ENCODE measurements around the gene CLCN7. TPM values are rescaled to one million over a fixed set of nuclear protein-coding genes. Genes with fewer than 3 reads are reported as not detected.

CLCN7 gene
- total RNA-seq, 1 experiment from 2014 or later = 64.0 TPM

DNA sequence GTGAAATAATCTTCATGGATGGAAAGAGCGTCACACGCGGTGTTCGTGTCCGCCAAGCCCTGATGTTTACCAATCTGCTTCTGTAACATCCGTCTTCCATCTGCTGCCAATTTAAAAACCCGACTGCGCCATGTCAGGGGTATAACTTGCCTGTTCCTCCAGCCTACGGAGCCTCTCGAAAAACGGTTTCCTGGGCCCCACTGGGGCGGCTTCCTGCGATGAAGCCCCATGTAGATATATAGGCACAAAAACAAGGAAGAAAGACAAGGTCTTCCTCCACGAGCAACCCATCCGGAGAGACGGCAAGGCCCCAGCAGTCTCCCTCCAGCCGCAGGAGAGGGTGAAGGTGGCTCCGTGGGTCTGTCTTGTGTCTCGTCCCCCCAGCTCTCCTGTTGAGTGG, 13.8 kb upstream of the CLCN7 start, which contains the start of gene PTX4:
Gene PTX4 (minus strand): TSS at position 326 of the 400 bp plus-strand sequence. CDS start 35 bp downstream, at position 291.
- Histone ChIP-seq H2AFZ (ENCODE audit: low read depth, low read length, poor library complexity, severe bottlenecking) (no peak within 1 kb of the TSS), H3K9ac (ENCODE audit: low read length) (no peak within 1 kb of the TSS), H3K9me2 (ENCODE audit: insufficient read depth) (no peaks in the 10 kb centered on the region), H3K4me3 (replicated peaks in 1 of 2; ENCODE audit: low read depth in 1 of 2, low read length in 2 of 2) (no peak within 1 kb of the TSS), H3K9me3 (ENCODE audit: control insufficient read depth in 1 of 2, insufficient read depth in 1 of 2, low read depth in 1 of 2, low read length in 2 of 2) (no peaks in the 10 kb centered on the region), H3K4me2 (ENCODE audit: low read length) (no peak within 1 kb of the TSS), H3K36me3 (ENCODE audit: control insufficient read depth in 1 of 2, insufficient read depth in 2 of 2, low read length in 2 of 2) (no peaks in the 10 kb centered on the region), H3K27ac (ENCODE audit: low read depth, low read length) (no peak within 1 kb of the TSS), H3K79me2 (ENCODE audit: insufficient read depth, low read length) (peaks cover 4% of the 10 kb centered on the region), H4K20me1 (ENCODE audit: insufficient read depth) (no peaks in the 10 kb centered on the region), H3K27me3 (ENCODE audit: insufficient read depth, low read length) (no peaks in the 10 kb centered on the region), H3K4me1 (ENCODE audit: control insufficient read depth in 1 of 2, insufficient read depth in 2 of 2, low read length in 2 of 2) (peaks cover 6 to 9% of the 10 kb centered on the region in 2 experiments)
- ChIA-PET CTCF (no interaction called here), POLR2A (no interaction called here), RAD21 (ENCODE audit: low non-redundant PET in 1 of 2, low total read pairs in 2 of 2, uncharacterized antibody in 2 of 2, unreplicated experiment in 2 of 2) (no interaction called here)
- no TSS peak for BruUV-seq (replicated peaks)
- ATAC-seq = no peak
- no peak for TF ChIP-seq CBX3 (IDR thresholded peaks at IDR 0.05; ENCODE audit: low read depth)
- TF ChIP-seq, protein P1, sequence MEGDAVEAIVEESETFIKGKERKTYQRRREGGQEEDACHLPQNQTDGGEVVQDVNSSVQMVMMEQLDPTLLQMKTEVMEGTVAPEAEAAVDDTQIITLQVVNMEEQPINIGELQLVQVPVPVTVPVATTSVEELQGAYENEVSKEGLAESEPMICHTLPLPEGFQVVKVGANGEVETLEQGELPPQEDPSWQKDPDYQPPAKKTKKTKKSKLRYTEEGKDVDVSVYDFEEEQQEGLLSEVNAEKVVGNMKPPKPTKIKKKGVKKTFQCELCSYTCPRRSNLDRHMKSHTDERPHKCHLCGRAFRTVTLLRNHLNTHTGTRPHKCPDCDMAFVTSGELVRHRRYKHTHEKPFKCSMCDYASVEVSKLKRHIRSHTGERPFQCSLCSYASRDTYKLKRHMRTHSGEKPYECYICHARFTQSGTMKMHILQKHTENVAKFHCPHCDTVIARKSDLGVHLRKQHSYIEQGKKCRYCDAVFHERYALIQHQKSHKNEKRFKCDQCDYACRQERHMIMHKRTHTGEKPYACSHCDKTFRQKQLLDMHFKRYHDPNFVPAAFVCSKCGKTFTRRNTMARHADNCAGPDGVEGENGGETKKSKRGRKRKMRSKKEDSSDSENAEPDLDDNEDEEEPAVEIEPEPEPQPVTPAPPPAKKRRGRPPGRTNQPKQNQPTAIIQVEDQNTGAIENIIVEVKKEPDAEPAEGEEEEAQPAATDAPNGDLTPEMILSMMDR (IDR thresholded peaks at IDR 0.05 in 2 of 3, conservative IDR thresholded peaks at IDR 0.05 in 1 of 3; ENCODE audit: borderline replicate concordance in 1 of 3, insufficient read depth in 1 of 3, low read depth in 2 of 3, low read length in 2 of 3) = no peak
- TF ChIP-seq SP1 (IDR thresholded peaks at IDR 0.05; ENCODE audit: low read depth) = no peak
- TF ChIP-seq TCF7L2 (IDR thresholded peaks at IDR 0.05; ENCODE audit: borderline replicate concordance, extremely low read depth, insufficient read depth, insufficient read length) = no peak
- TF ChIP-seq, protein P2, sequence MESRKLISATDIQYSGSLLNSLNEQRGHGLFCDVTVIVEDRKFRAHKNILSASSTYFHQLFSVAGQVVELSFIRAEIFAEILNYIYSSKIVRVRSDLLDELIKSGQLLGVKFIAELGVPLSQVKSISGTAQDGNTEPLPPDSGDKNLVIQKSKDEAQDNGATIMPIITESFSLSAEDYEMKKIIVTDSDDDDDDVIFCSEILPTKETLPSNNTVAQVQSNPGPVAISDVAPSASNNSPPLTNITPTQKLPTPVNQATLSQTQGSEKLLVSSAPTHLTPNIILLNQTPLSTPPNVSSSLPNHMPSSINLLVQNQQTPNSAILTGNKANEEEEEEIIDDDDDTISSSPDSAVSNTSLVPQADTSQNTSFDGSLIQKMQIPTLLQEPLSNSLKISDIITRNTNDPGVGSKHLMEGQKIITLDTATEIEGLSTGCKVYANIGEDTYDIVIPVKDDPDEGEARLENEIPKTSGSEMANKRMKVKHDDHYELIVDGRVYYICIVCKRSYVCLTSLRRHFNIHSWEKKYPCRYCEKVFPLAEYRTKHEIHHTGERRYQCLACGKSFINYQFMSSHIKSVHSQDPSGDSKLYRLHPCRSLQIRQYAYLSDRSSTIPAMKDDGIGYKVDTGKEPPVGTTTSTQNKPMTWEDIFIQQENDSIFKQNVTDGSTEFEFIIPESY (IDR thresholded peaks at IDR 0.05; ENCODE audit: extremely low read depth, insufficient replicate concordance, low read length) = no peak
- no peak for TF ChIP-seq YY1 (IDR thresholded peaks at IDR 0.05; ENCODE audit: extremely low read depth, insufficient replicate concordance, low read depth, low read length)
- no peak for DNase-seq (ENCODE audit: low read depth, low spot score)
- intact Hi-C loops (cut with micrococcal nuclease) = no loop called here
